ENCODE measurements around the gene RABGAP1L.

Gene RABGAP1L

DNA sequence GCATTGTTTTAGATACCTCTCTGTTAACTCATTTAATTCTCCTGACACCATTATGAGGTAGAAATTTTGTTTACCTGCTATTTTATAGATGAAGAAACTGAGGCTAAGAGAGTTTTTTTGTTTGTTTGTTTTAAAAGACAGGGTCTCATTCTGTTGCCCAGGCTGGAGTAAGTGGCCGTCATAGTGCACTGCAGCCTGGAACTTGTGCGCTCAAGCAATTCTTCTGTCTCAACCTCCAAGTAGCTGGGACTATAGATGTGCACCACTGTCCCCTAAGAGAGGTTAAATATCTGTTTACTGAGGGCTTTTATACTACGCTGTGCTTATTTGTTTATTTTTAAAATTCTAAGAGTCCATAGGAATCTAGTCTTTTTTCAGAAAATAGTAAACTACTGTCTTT is 796.8 kb downstream of the RABGAP1L start:
- Histone ChIP-seq H3K27me3 (ENCODE audit: control insufficient read depth, insufficient read depth, low read length) (no peaks in the 10 kb centered on the region), H3K4me3 (ENCODE audit: low read length) (no peak overlapping the region), H3K4me1 (ENCODE audit: control insufficient read depth, low read depth, low read length) (peaks cover 3% of the 10 kb centered on the region), H3K36me3 (ENCODE audit: control insufficient read depth, low read depth, low read length) (peaks cover 42% of the 10 kb centered on the region), H3K9me3 (ENCODE audit: control insufficient read depth, low read depth, low read length) (no peaks in the 10 kb centered on the region), H3K27ac (ENCODE audit: low read length) (no peak overlapping the region), H3K9ac (ENCODE audit: low read length) (no peak overlapping the region)

DNA sequence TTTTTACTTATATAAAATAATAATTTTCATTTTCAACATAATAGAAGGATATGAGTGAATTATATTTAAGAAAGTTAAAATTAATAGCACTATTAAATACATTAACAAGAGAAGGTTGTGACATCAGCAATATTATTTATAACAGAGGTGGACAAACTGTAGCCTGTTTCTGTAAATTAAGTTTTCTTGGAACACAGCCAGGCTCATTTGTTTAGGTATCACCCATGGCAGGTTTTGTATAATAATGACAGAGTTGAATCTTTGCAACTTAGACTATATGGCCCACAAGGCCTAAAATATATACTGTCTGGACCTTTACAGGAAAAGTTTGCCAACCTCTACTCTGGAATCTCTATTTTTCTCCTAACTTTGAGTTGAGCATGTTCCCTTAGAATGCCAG is 797.7 kb downstream of the RABGAP1L start:
- Histone ChIP-seq H3K4me3 (ENCODE audit: low read length) (no peak overlapping the region), H3K36me3 (ENCODE audit: control insufficient read depth, low read depth, low read length) (peaks cover 44% of the 10 kb centered on the region), H3K4me1 (ENCODE audit: control insufficient read depth, low read depth, low read length) (peaks cover 3% of the 10 kb centered on the region), H3K27me3 (ENCODE audit: control insufficient read depth, insufficient read depth, low read length) (no peaks in the 10 kb centered on the region), H3K9ac (ENCODE audit: low read length) (no peak overlapping the region), H3K27ac (ENCODE audit: low read length) (no peak overlapping the region), H3K9me3 (ENCODE audit: control insufficient read depth, low read depth, low read length) (no peaks in the 10 kb centered on the region)

DNA sequence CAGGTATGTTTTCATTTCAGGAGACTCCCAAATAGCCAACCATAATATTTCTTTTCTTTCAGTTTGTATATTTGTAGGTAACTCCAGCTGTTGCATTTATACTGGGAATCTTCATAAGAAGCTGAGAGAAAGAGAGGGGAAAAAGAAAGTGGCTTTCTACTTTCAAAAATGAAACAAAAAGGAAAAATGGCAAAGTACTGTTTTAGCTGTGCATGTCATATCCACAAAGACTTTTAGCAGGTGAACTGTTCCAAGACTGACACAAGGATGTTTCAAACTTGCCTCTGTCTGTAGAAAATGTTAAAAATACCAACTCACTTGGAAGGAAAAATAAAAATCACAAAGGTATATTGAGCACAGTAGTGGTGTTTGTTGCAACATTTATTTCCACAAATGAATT is 798.5 kb downstream of the RABGAP1L start:
- no peak overlapping the region for H3K4me3 ChIP-seq (ENCODE audit: low read length)
- H3K9ac ChIP-seq (ENCODE audit: low read length): no peak overlapping the region
- H3K4me1 ChIP-seq (ENCODE audit: control insufficient read depth, low read depth, low read length): peaks cover 3% of the 10 kb centered on the region
- H3K36me3 ChIP-seq (ENCODE audit: control insufficient read depth, low read depth, low read length): peaks cover 44% of the 10 kb centered on the region
- H3K9me3 ChIP-seq (ENCODE audit: control insufficient read depth, low read depth, low read length): no peaks in the 10 kb centered on the region
- H3K27ac ChIP-seq (ENCODE audit: low read length): no peak overlapping the region
- no peaks in the 10 kb centered on the region for H3K27me3 ChIP-seq (ENCODE audit: control insufficient read depth, insufficient read depth, low read length)

DNA sequence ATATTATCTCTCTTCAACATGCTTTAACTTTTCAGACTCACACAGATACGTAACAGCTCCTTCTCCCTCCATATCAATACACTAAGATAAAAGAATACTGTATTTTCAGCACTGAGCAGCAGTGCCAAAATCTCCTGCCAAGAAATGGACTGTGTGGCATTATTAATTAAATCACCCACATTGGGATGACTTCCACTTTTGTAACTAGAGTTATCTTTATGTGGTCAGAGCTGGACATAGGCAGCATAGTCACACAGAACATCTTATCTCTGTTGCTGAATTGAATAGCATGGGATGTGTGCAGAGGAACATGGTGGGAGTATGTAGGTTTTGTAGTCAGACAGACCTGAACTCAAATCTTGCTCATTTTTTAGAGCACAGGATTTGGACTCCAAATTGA is 799.1 kb downstream of the RABGAP1L start:
- peaks cover 1% of the 10 kb centered on the region for H3K4me1 ChIP-seq (ENCODE audit: control insufficient read depth, low read depth, low read length)
- H3K36me3 ChIP-seq (ENCODE audit: control insufficient read depth, low read depth, low read length): peaks cover 48% of the 10 kb centered on the region
- no peak overlapping the region for H3K9ac ChIP-seq (ENCODE audit: low read length)
- H3K27me3 ChIP-seq (ENCODE audit: control insufficient read depth, insufficient read depth, low read length): no peaks in the 10 kb centered on the region
- H3K9me3 ChIP-seq (ENCODE audit: control insufficient read depth, low read depth, low read length): no peaks in the 10 kb centered on the region
- no peak overlapping the region for H3K4me3 ChIP-seq (ENCODE audit: low read length)
- H3K27ac ChIP-seq (ENCODE audit: low read length): no peak overlapping the region

DNA sequence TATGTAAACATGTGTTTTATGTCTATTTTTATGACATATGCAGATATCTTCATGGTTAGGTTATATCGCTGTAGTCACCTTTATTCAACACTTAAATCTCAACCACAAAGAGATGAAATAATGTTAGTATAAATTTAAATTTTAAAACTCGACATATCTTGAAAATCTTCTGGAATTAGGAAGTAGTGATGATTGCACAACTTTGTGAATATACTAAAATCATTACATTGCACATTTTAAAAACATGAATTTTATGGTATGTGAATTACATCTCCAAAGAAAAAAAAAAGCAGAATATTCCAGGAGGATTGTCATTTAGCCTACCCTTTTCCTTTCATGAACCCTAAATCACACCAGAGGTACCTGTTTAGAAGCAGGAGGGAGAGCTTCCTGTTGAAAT is 801.0 kb downstream of the RABGAP1L start:
- no peaks in the 10 kb centered on the region for H3K27me3 ChIP-seq (ENCODE audit: control insufficient read depth, insufficient read depth, low read length)
- H3K36me3 ChIP-seq (ENCODE audit: control insufficient read depth, low read depth, low read length): peaks cover 59% of the 10 kb centered on the region
- H3K4me1 ChIP-seq (ENCODE audit: control insufficient read depth, low read depth, low read length): no peaks in the 10 kb centered on the region
- H3K27ac ChIP-seq (ENCODE audit: low read length): no peak overlapping the region
- H3K4me3 ChIP-seq (ENCODE audit: low read length): no peak overlapping the region
- no peaks in the 10 kb centered on the region for H3K9me3 ChIP-seq (ENCODE audit: control insufficient read depth, low read depth, low read length)
- H3K9ac ChIP-seq (ENCODE audit: low read length): no peak overlapping the region

DNA sequence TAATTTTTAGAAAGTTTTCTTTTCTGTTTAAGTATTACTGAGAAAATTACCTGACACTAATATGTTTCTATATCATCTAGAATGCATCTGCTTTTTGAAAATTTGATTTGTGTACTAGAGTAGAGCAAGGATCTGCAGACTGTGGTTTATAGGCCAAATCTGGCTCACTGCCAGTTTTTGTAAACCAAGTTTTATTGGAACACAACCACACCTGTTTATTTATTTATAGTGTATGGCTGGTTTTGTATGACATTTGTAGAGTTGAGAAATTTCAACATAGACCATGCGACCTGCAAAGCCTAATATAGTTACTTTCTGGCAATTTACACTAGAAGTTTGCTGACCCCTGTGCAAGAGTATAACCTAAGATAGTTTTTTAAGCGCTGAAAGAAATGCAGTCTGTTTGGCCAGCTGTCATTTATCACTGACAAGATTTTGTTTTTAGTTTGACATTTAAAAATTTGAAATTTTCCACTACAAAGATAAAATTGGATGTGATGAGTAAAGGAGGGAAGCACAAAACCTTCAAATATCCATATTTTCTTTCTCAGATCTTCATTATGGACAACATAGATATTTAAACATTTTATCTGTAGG is 804.3 kb downstream of the RABGAP1L start:
- no peak overlapping the region for H3K27ac ChIP-seq (ENCODE audit: low read length)
- H3K9me3 ChIP-seq (ENCODE audit: control insufficient read depth, low read depth, low read length): no peaks in the 10 kb centered on the region
- peaks cover 46% of the 10 kb centered on the region for H3K36me3 ChIP-seq (ENCODE audit: control insufficient read depth, low read depth, low read length)
- H3K4me3 ChIP-seq (ENCODE audit: low read length): no peak overlapping the region
- H3K4me1 ChIP-seq (ENCODE audit: control insufficient read depth, low read depth, low read length): no peaks in the 10 kb centered on the region
- H3K27me3 ChIP-seq (ENCODE audit: control insufficient read depth, insufficient read depth, low read length): no peaks in the 10 kb centered on the region
- no peak overlapping the region for H3K9ac ChIP-seq (ENCODE audit: low read length)

DNA sequence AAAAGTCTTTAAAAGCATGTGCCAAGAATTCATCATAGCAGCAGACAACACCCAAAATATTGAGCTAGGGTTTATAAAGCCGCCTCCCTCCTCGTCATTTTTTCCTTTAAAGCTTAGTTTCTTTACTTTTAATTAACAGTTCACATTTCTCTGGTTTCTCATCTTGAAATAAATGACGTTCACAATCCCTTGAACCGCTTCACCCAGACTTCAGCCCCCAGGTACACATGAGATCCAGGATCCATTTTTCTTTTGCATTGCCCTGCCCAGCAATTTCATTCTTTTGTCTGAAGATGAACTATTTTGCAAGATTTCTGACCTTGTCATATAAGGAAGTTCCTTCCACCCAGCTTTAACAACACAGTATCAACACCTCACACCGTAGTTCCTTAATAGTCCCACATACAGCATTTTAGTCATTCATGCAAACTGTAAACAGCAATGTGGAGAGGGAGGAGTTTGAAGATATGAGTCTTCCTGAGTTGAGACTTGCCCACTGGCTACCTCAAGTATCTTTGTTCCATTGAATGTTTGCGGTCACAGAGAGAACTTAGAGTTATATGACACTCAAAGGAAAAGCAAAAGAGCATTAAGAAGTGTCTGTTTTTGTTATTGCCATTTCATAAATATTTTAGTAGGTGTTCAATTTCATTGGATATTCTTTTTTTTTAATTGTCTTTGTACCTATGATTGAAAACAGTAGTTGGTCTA is 805.1 kb downstream of the RABGAP1L start:
- H3K9ac ChIP-seq (ENCODE audit: low read length): no peak overlapping the region
- H3K9me3 ChIP-seq (ENCODE audit: control insufficient read depth, low read depth, low read length): no peaks in the 10 kb centered on the region
- no peak overlapping the region for H3K27ac ChIP-seq (ENCODE audit: low read length)
- H3K4me3 ChIP-seq (ENCODE audit: low read length): no peak overlapping the region
- no peaks in the 10 kb centered on the region for H3K27me3 ChIP-seq (ENCODE audit: control insufficient read depth, insufficient read depth, low read length)
- peaks cover 46% of the 10 kb centered on the region for H3K36me3 ChIP-seq (ENCODE audit: control insufficient read depth, low read depth, low read length)
- no peaks in the 10 kb centered on the region for H3K4me1 ChIP-seq (ENCODE audit: control insufficient read depth, low read depth, low read length)

DNA sequence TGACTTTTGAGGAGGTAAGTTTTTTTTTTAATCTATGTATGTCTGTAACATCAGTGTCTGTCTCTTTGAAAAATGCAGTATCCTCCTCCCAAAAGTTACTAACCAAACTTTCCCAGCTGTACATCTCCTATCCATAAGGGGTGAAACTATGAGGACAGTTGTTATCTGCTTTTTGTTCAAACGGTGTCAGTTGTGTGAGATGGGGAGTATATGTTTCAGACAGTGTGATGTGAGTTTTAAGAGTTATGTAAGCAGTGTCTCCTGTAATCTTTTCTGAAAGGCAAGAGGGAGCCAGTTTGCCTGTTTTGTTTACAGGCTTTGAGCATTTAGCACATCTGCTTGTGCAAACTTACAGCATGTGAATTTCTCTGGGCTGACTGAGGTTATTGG is 805.6 kb downstream of the RABGAP1L start:
- no peak overlapping the region for H3K27ac ChIP-seq (ENCODE audit: low read length)
- no peak overlapping the region for H3K9ac ChIP-seq (ENCODE audit: low read length)
- peaks cover 46% of the 10 kb centered on the region for H3K36me3 ChIP-seq (ENCODE audit: control insufficient read depth, low read depth, low read length)
- no peaks in the 10 kb centered on the region for H3K4me1 ChIP-seq (ENCODE audit: control insufficient read depth, low read depth, low read length)
- H3K27me3 ChIP-seq (ENCODE audit: control insufficient read depth, insufficient read depth, low read length): no peaks in the 10 kb centered on the region
- H3K4me3 ChIP-seq (ENCODE audit: low read length): no peak overlapping the region
- no peaks in the 10 kb centered on the region for H3K9me3 ChIP-seq (ENCODE audit: control insufficient read depth, low read depth, low read length)

DNA sequence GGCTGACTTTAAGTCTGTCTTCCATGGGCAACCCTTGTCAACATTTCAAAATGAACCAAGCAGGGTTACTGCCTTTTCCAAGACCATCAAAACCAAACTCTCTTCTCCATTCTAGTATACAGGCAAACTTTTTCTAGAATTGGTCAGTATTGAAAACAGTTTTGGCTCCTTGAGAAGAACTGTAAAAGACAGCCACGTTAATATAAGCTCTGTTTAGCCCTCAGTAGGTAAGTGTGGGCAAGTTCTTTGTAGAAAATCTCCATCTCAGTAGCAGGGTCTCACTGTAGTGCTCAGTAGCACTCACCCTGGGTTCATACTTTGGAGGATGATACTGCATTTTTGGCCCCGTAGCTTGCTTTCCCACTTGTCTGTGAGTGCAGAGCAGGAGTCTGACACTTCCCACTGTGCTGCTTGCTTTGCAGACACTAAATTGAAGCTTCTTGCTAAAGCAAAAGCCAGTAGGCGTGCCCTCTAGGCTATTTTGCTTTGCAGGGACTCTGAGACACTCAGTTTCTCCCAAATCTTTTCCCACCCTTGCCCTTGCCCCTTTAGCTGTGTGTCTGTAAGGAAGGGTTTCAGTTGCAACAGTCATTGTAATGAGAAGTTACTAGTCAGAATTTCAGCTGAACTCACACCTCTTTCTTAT is 806.2 kb downstream of the RABGAP1L start:
- H3K4me3 ChIP-seq (ENCODE audit: low read length): no peak overlapping the region
- H3K27me3 ChIP-seq (ENCODE audit: control insufficient read depth, insufficient read depth, low read length): no peaks in the 10 kb centered on the region
- no peaks in the 10 kb centered on the region for H3K9me3 ChIP-seq (ENCODE audit: control insufficient read depth, low read depth, low read length)
- H3K27ac ChIP-seq (ENCODE audit: low read length): no peak overlapping the region
- peaks cover 47% of the 10 kb centered on the region for H3K36me3 ChIP-seq (ENCODE audit: control insufficient read depth, low read depth, low read length)
- no peaks in the 10 kb centered on the region for H3K4me1 ChIP-seq (ENCODE audit: control insufficient read depth, low read depth, low read length)
- no peak overlapping the region for H3K9ac ChIP-seq (ENCODE audit: low read length)

DNA sequence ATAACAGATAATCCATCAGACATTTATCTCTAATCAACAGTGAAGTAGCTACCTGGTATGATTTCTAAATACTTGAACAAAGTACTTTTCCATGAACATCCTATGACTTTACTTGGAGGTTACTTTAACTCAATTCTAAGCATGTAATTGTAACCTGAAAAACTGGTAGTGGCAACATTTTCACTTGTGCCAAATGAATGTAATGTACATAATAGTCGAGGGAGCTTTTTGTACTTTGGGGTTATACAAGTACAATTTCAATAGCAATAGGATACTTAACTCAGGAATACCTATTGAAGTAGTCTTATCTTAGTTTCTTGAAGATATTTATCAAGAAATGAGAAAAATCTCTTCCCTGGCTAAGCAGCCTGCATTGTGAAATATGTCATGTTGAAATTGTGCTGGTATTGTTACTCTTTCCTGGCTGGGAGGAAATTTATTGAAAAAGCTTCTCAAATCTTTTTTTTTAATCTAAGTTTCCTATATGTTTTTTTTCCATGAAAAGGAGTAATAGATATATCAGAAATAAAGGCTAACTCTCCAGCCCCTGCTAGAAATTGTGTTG is 806.8 kb downstream of the RABGAP1L start:
- H3K36me3 ChIP-seq (ENCODE audit: control insufficient read depth, low read depth, low read length): peaks cover 42% of the 10 kb centered on the region
- H3K9me3 ChIP-seq (ENCODE audit: control insufficient read depth, low read depth, low read length): no peaks in the 10 kb centered on the region
- no peak overlapping the region for H3K27ac ChIP-seq (ENCODE audit: low read length)
- H3K9ac ChIP-seq (ENCODE audit: low read length): no peak overlapping the region
- no peaks in the 10 kb centered on the region for H3K27me3 ChIP-seq (ENCODE audit: control insufficient read depth, insufficient read depth, low read length)
- H3K4me3 ChIP-seq (ENCODE audit: low read length): no peak overlapping the region
- no peaks in the 10 kb centered on the region for H3K4me1 ChIP-seq (ENCODE audit: control insufficient read depth, low read depth, low read length)

DNA sequence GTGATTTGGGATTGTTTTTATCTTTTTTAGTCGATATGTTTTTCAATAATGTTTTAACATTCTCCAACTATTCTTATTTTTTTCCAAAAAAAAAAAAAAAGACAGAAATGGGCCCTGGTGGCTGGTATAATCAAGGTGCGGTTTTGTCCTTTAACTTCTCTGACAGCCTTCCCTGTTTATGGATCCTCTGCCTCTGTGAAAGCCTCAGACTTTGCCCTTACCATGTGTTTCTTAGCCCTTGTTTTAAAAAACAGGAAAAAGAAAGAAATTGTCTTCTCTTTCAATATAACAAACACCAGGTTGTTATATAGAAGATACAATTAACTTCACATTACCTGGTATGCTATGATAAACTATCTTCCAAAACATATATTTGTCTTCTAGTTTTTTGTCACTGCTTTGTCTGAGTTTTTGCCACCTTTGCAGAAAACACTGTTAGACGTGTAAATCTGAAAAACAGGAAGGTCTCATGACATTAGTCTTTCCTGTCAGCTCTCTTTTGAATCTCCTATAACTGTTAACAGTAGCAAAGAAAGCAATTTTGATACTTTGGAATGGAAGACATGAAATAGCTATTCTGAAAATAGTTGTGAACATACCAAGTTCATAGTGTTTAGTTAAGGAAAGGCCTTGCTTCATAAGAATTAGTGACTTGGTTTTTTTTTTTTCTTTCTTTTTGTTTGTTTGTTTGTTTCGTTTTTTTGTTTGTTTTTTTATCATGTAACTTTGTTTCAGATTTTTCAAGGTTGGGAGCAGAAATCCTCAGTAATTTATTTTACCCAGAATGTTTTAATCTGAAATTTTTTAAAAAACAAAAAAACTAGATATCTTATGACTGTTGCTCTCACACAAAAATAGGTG is 808.8 kb downstream of the RABGAP1L start:
- H3K9me3 ChIP-seq (ENCODE audit: control insufficient read depth, low read depth, low read length): no peaks in the 10 kb centered on the region
- H3K9ac ChIP-seq (ENCODE audit: low read length): no peak overlapping the region
- no peak overlapping the region for H3K27ac ChIP-seq (ENCODE audit: low read length)
- H3K4me3 ChIP-seq (ENCODE audit: low read length): no peak overlapping the region
- H3K4me1 ChIP-seq (ENCODE audit: control insufficient read depth, low read depth, low read length): no peaks in the 10 kb centered on the region
- H3K36me3 ChIP-seq (ENCODE audit: control insufficient read depth, low read depth, low read length): peaks cover 51% of the 10 kb centered on the region
- H3K27me3 ChIP-seq (ENCODE audit: control insufficient read depth, insufficient read depth, low read length): no peaks in the 10 kb centered on the region

Measured in iPS-18a (cell line).